GM21390 (cell line): ENCODE measurements around the gene BTAF1.
A peak's percentile ranks its signal among the peaks of the same experiment; 100 is the strongest.
"Not testable (repeated sequence)": the region's sequence is repeated elsewhere in the genome, so short reads cannot be mapped to it uniquely, and the experiment has no call there.

Source experiments
- ATAC-seq: cut with Tn5 transposase; IDR thresholded peaks from one replicate; pipeline ENCODE4 v1.9.1; 2021; ENCODE audit not compliant: unreplicated experiment

Gene BTAF1

DNA sequence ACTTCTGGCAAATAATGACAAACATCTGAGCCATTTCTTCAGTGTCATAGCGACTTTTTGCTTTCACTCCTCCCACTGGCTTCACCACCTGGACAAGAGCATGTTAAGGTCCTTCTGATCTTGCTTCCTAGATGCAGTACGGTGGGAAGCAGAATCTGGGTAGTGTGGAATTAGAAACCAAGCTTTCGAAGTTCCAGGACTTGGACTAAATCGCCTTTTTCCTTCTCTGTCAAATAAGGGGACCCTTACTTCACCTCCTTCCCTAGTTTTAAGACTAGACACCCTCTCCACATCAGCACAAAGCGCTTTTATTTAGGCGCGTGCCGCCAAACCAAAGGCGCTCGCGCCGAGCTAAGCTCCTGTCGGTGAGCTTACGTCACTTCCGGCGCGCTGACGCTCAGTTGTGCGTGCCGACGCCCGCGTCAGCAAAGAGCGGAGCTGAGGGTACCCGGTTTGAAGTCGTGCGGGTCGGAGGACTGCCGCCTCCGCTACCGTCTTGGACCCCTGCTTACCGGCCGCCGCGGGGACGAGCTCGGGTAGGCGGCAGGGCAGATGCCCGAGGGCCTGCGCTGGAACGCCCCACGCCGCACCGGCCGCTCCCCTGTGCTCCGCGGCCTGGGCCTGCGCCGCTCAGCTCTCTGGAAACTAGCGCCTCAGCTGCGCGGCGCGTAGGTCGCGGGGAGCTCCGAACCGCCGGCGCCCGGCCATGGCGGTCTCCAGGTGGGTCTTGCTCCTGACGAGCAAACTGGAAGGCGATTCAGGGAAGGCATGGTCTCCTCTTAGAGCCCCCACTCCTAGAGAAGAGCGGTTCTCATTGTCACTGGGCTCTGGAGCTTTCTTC is at the start of gene BTAF1:
Gene BTAF1, plus strand, starts transcription at position 400 of the 841 bp plus-strand sequence. Its CDS starts 307 bp downstream, at position 707.
- ATAC-seq: peak; percentile 97

DNA sequence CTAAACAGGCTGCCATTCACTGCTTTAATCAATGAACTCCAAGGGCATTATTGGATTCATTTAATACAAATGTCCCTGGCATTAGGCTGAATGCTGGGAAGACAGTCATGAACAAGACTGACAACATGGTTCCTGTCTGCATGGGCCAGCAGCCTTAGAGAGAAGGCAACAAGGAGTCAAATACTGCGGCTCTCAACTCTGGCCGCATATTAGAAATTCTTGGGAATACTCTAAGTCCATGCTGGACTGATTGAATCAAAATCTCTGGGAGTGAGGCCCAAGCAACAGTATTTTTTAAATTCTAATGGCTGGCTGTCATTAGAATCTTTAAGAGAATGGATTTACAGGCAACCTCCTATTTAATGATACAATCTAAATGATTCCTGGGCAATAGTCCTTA is 48.4 kb upstream of the BTAF1 start:
- ATAC-seq: no peak

DNA sequence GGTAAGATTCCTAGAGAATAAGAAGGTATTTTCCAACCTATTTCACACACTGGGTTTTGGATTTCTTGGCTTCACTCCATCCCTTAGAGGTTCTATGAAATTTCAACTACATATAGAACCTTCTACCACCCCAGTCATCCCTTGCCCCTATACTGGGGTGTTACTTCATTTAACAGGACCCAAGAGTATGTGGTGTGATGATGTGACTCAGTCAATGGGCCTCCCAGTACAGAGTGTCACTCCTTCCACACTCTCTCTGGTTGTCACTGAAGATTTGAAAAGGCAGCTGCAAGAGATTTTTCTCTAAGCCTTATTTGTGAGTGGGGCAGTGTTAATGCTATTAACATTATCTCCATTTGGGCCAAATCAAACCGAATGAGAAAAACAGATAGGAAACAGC is 47.8 kb upstream of the BTAF1 start:
- ATAC-seq: no peak

DNA sequence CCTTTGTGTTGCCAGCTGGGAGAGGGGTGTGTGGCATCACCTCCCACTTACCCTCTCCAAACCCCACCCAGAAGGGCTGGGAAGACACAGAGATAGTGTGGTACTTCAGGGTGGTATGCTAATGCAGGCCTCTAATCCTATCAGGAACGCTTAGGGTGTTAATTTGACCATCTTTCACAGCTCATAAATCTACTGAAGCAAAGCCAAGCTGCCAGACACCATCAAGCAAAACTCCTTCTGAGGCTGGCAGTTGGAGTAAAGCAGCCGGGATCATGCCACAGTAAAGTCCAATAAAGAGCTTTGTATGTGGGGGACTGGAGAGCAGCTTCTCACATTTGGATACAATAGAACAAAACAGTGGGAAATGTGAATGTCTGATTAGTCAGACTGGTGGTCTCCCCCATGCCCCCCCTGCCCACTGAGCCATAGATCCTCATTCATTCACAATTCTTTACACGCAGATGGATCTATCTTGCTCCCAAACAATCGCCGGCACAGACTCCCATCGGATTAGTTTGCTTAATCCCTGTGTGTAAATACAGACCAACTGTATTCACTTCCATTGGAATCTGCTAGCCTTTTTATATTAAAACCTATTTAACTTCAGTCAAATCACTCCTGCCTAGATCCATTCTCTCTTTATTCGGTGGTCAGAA is 43.9 kb upstream of the BTAF1 start:
- ATAC-seq: no peak

DNA sequence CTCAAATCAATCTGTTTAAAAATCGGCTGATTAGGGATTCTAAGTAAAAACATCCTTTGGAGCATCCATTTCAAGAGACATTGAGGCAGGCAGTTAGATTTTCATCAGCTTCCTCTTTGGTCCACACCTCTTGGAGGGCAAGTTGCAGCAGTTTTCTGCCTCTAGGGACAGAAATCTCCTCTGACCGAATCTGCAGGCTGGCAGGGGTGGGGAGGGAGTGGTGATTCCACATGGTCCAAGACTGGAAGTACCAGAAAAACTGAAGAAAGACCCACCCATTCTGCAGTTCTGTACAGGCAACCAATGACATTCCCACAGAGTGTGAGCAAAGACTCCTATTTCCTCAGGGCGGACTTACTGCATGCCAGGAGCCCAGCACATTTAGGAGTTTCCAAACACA is 43.3 kb upstream of the BTAF1 start:
- ATAC-seq: no peak

DNA sequence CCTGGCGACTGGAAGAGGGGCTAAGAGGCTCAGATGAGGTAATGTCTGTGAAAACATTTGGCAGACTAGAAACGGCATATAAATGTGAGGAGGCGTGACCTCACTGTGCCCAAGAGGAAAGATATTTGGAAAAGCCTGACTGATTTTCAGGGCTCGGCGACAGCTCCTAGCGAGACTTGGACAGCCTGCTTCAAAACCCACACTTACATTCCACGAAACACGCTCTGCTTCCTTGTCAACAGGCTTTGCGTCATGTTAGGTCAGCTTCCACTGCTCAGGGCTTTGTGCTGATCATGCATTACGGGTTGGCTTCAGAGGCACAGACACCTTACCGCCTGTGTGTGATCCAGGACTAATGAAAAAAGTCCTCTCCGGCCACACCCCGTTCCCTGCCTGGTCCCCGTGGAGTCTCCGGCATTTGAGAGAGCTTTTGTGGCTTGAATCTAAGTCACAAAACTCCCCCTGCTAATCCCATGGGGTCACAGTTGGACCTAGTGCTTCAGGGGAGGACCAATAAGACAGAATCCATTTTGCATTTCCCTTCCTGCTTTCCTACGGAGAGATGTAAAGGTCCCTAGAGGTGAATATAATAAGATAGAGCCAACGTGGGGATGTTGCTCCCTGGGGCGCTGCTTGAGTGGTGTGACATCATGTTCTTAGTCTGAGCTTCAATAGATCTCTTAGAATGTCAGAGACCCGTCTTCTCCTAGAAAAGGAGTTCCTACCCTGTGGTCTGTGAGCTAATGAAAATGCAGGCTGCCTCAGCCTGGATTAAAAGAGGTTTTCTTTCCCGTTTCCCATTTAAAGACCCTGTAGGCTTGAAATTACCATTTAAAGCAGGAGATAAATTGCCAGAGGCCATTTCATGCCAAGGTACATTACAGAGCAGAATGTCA is 39.8 kb upstream of the BTAF1 start:
- ATAC-seq: no peak

- ATAC-seq: no peak
Measured at GRCh38 chr10:91884536-91884935, 39.0 kb upstream of the BTAF1 start.

DNA sequence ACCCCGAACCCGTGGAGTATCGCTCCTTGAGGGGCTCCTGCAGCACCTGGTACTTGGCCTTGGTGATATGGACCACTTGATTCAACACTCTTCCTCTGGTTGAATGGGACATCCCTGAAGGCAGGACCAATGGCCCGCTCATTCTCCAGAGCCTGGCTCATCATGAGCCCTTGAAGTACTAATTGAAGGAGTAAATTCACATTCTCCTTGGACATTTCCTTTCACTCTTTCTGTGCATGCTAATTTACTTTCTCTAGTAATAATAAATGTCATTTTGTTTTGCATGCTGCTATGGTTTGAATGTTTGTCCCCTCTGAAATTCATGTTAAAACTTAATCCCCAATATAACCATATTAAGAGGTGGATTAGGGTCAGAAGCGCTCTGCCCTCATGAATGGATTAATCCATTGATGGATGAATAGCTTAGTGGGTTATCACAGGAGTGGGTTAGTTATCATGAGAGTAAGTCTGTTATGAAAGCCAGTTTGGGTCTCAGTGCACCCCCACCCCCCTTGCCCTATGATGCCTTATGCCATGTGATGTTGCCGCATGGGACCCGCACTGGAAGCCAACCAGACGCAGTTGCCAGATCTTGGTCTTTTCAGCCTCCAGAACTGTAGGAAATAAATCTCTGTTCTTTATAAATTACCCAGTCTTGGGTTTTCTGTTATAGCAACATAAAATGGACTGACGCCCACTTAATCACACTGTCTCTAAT is 38.0 kb upstream of the BTAF1 start:
- no peak for ATAC-seq

DNA sequence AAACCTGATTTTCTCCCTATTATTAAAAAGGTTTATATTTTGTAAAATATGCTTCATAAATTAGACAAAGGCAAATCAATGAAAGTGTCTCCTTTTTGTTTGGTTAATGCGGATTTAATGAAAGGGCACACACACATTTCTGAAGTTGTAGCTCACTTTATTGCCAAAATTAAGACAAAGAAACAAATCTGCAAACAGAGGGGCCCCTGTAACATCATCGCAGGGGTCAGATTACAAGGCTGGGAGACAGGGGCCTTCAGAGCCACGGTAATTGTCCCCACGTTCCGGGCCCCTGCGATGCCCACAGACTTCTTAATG is 36.7 kb upstream of the BTAF1 start:
- ATAC-seq: no peak

GRCh38 chr10:91887272-91888076 is 36.1 kb upstream of the BTAF1 start:
- ATAC-seq: no peak

DNA sequence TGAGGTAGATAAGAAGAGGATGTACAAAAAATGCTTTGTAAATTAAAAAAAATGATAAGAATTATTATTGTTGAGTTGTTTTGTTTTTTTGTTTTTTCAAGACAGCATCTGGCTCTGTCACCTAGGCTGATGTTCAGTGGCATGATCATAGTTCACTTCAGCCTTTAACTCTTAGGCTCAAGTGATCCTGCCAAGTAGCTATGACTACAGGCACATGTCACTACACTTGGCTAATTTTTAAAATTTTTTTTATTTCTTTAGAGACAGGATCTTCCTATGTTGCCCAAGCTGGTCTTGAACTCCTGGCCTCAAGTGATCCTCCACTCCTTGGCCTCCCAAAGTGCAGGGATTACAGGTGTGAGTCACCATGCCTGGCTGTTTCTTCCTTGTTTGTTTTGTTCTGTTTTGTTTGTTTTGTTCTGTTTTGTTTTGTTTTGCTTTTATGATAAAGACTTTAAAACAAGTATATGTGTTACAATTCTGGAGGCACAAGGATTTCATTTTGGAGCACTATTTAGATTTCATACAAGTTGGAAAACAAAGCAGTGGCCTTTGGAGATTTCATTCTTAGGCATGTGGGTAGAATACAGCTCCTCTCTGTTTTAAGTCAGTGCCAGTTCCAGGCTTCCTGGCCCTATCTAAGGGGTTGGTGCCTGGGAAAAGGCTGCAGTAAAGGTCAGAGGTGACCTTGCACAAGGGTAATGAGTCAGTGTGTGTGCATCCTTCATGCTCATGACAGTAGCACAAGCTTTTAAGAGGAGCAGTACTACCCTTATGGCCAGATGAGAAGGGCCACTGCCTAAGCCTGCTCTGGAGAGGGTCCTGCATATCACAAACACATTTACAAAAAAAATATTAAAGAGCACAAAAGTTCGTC is 32.2 kb upstream of the BTAF1 start:
- no peak for ATAC-seq

- no peak for ATAC-seq
Measured at GRCh38 chr10:91893051-91893450, 30.5 kb upstream of the BTAF1 start.

DNA sequence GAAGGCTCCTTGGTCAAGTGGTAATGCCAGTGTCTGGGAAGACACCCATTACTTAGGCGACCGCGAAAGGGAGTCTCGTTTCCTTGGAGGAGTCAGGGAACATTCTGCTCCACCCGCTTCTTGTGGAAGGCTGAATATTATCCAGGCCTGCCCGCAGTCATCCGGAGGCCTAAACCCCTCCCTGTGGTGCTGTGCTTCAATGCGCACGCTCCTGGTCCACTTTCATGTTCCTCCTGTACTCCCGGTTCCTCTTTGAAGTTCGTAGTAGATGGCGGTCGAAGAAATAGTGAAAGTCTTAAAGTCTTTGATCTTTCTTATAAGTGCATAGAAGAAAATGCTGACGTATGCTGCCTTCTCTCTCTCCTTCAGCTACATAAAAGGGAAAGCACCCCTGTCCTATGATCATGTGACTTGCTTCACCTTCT is 29.3 kb upstream of the BTAF1 start:
- ATAC-seq: not testable (repeated sequence)

- ATAC-seq: no peak
Measured at GRCh38 chr10:91896212-91896756, 27.3 kb upstream of the BTAF1 start.

DNA sequence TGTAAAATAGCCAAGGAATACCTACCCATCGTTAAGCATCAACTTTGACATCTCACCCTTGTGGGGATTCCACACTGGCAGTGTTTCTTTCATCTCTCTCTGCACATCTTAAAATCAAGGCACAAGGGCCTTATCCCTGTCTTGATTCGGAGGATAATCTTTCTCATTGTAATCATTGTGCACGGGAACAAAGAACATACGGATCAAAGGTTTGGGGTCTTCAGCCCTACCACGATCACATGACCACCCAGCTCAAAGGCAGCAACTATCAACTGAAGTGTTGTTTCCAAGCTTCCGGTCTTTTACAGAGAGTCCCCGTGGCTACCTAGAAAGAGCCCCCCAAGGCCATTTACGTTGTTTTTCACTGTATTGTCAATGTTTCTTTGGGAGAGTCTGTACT is 26.1 kb upstream of the BTAF1 start:
- no peak for ATAC-seq

GRCh38 chr10:91901784-91902677 is 21.5 kb upstream of the BTAF1 start:
- ATAC-seq: no peak

GRCh38 chr10:91907033-91907594 is 16.5 kb upstream of the BTAF1 start:
- no peak for ATAC-seq
